Ascending aorta (tissue), 2 donors: ENCODE results near the gene GFOD2. TPM values are rescaled to one million over a fixed set of nuclear protein-coding genes. Genes with fewer than 3 reads are reported as not detected.
A peak's percentile ranks its signal among the peaks of the same experiment; 100 is the strongest.

Experiments used
- DNase-seq, 2 donors: peaks; one replicate each; pipeline ENCODE4 v3.0.0-alpha.2; 2019; ENCODE audit warnings: low spot score in 2 of 2
- H3K27ac ChIP-seq, 2 donors: fragments of 200-600 bp; sonication (generic); one replicate each; pipeline ENCODE4 v1.5.1; 2016 to 2017; ENCODE audit warnings: mild to moderate bottlenecking in 1 of 2
- H3K27me3 ChIP-seq: fragments of 200-600 bp; sonication (generic); one replicate; pipeline ENCODE4 v1.5.1; 2017
- H3K36me3 ChIP-seq, 2 donors: fragments of 200-600 bp; sonication (generic); one replicate each; pipeline ENCODE4 v1.5.1; 2016
- H3K4me1 ChIP-seq, 2 donors: fragments of 200-600 bp; sonication (generic); one replicate each; pipeline ENCODE4 v1.5.1; 2016 to 2017; ENCODE audit warnings: mild to moderate bottlenecking in 1 of 2
- H3K4me3 ChIP-seq, 2 donors: fragments of 200-600 bp; sonication (generic); one replicate each; pipeline ENCODE4 v1.5.1; 2016 to 2017; ENCODE audit warnings: mild to moderate bottlenecking in 1 of 2
- H3K9me3 ChIP-seq, 2 donors: fragments of 200-600 bp; sonication (generic); one replicate each; pipeline ENCODE4 v1.5.1; 2016
- intact Hi-C: fragments of 100-400 bp; cut with DNase I; formaldehyde crosslinking; loops from one replicate; pipeline ENCODE4 v1.15.1; 2023
- total RNA-seq: library from RNA; depleted of rRNA; stranded (reverse); fragments of >200 nt; gene quantifications from one replicate; pipeline ENCODE4 v1.1.0, GENCODE V29; 2016
- TF ChIP-seq, protein P1 (sequence below), 3 experiments: fragments of 200-600 bp in 2 of 3; fragments of 450-650 bp in 1 of 3; sonication (generic) in 2 of 3; IDR thresholded peaks; one replicate each; pipeline ENCODE4 v1.5.1; 2016 to 2019; ENCODE audit warnings: antibody characterized with exemption in 3 of 3, mild to moderate bottlenecking in 1 of 3, moderate library complexity in 1 of 3

The GFOD2 gene, protein sequence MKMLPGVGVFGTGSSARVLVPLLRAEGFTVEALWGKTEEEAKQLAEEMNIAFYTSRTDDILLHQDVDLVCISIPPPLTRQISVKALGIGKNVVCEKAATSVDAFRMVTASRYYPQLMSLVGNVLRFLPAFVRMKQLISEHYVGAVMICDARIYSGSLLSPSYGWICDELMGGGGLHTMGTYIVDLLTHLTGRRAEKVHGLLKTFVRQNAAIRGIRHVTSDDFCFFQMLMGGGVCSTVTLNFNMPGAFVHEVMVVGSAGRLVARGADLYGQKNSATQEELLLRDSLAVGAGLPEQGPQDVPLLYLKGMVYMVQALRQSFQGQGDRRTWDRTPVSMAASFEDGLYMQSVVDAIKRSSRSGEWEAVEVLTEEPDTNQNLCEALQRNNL
- total RNA-seq: 43.5 TPM

- H3K4me1 ChIP-seq: peaks cover 0 to 12% of the 10 kb centered on the region in 2 donors
- no peaks in the 10 kb centered on the region for H3K9me3 ChIP-seq
- peak within 1 kb of the TSS; percentile 87 to 94 for H3K27ac ChIP-seq
- H3K4me3 ChIP-seq: peak within 1 kb of the TSS; percentile 87 to 99
- H3K27me3 ChIP-seq: no peaks in the 10 kb centered on the region
- H3K36me3 ChIP-seq: peaks cover 0 to 13% of the 10 kb centered on the region in 2 donors
- intact Hi-C loops: loop anchor here (2.0 kb wide), 5 partner anchors 58 to 238 kb away; partner anchors contain the start of genes ACD, ATP6V0D1, CTCF and PARD6A
- TF ChIP-seq, protein P1, sequence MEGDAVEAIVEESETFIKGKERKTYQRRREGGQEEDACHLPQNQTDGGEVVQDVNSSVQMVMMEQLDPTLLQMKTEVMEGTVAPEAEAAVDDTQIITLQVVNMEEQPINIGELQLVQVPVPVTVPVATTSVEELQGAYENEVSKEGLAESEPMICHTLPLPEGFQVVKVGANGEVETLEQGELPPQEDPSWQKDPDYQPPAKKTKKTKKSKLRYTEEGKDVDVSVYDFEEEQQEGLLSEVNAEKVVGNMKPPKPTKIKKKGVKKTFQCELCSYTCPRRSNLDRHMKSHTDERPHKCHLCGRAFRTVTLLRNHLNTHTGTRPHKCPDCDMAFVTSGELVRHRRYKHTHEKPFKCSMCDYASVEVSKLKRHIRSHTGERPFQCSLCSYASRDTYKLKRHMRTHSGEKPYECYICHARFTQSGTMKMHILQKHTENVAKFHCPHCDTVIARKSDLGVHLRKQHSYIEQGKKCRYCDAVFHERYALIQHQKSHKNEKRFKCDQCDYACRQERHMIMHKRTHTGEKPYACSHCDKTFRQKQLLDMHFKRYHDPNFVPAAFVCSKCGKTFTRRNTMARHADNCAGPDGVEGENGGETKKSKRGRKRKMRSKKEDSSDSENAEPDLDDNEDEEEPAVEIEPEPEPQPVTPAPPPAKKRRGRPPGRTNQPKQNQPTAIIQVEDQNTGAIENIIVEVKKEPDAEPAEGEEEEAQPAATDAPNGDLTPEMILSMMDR (IDR thresholded peaks at IDR 0.05): no peak
- peak; percentile 78 to 98 for DNase-seq
Measured at GRCh38 chr16:67719048-67719777, at the start of gene GFOD2. TSS of gene GFOD2 (minus strand) at chr16:67719316. CDS start at chr16:67685715, 33,601 bp downstream.

DNA sequence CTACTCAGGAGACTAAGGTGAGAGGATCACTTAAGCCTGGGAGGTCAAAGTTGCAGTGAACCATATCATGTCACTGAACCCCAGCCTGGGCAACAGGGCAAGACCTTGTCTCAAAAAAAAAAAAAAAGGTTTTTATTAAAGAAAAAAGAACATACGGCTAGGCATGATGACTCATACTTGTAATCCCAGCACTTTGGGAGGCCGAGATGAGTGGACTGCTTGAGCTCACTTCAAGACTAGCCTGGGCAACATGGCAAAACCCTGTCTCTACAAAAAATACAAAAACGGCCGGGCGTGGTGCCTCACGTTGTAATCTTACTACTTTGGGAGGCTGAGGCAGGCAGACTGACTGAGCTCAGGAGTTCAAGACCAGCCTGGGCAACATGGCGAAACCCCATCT is 48.8 kb upstream of the GFOD2 start:
- no peaks in the 10 kb centered on the region for H3K27me3 ChIP-seq
- DNase-seq: no peak
- H3K9me3 ChIP-seq: no peaks in the 10 kb centered on the region
- no peaks in the 10 kb centered on the region for H3K4me1 ChIP-seq
- H3K27ac ChIP-seq: no peak overlapping the region
- TF ChIP-seq, protein P1 (IDR thresholded peaks at IDR 0.05): no peak
- intact Hi-C loops: no loop called here
- H3K36me3 ChIP-seq: peaks cover 0 to 13% of the 10 kb centered on the region in 2 donors
- no peak overlapping the region for H3K4me3 ChIP-seq

DNA sequence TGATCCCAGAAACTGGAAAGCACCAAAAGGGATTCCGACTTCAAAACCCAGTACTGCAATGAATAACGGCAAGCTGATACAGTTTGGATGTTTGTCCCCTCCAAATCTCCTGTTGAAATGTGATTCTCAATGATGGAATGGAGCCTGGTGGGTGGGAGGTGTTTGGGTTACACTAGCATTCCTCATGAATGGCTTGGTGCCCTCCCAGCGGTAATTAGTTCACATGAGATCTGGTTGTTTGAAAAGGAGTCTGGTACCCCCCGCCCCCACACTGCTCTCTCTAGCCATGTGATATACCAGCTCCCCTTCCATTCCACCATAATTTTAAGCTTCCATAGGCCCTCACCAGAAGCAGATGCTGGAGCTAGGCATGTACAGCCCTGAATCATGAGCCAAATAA is 47.2 kb upstream of the GFOD2 start:
- intact Hi-C loops: no loop called here
- TF ChIP-seq, protein P1 (IDR thresholded peaks at IDR 0.05): no peak
- Histone ChIP-seq H3K9me3 (no peaks in the 10 kb centered on the region), H3K27ac (no peak overlapping the region), H3K27me3 (no peaks in the 10 kb centered on the region), H3K4me1 (no peaks in the 10 kb centered on the region), H3K36me3 (peaks cover 0 to 13% of the 10 kb centered on the region in 2 donors), H3K4me3 (no peak overlapping the region)
- DNase-seq: no peak

DNA sequence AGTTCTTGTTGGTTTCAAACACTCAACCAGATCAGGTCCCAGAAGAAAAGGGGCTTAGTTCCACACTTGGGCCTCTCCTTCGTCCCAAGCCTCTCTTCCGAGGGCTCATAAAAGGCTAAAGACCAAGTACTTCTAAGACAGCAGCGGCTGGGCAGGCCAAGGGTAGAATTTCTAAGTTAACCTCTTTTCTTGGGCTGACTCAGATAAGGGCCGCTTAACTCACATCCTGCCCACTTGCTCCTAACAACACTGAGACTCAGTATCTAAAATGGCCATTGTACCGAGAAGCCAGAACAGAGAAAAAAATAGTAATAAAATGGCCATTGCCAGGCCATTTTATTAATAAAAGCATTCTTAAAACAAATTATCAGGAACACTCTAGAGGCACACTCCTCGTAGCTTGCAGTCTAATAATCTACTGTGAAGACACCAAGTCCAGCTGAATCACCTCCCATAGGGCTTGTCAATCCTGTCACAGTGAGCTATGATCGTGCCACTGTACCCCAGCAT is 45.1 kb upstream of the GFOD2 start:
- Histone ChIP-seq H3K27me3 (no peaks in the 10 kb centered on the region), H3K4me1 (no peaks in the 10 kb centered on the region), H3K9me3 (no peaks in the 10 kb centered on the region), H3K36me3 (peaks cover 2% of the 10 kb centered on the region in 2 donors), H3K27ac (no peak overlapping the region), H3K4me3 (no peak overlapping the region)
- TF ChIP-seq, protein P1 (IDR thresholded peaks at IDR 0.05): no peak
- DNase-seq: no peak
- intact Hi-C loops: no loop called here

DNA sequence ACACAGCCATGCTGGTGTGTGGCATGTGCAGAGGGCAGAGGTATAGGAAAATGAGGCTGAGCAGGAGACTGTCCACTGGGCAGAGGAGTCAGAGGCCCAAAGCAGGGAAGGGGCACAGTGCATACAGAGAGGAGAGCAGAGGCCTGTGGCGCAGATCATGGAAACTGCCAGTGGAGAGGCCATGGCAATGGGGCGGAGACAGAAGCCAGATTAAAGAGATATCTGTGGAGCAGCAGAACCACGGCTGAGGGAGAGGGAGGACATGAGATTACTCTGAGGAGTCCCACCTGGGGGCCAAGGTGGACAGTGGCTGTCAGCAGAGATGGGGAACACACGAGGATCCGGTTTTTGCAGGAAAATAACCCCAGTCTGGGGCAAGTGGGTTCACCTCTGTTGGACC is 44.0 kb upstream of the GFOD2 start:
- TF ChIP-seq, protein P1 (IDR thresholded peaks at IDR 0.05): no peak
- no peak for DNase-seq
- intact Hi-C loops: no loop called here

More for the DNA sequence above, 44.0 kb upstream of the GFOD2 start:
- Histone ChIP-seq H3K4me1 (no peaks in the 10 kb centered on the region), H3K9me3 (no peaks in the 10 kb centered on the region), H3K4me3 (no peak overlapping the region), H3K27me3 (no peaks in the 10 kb centered on the region), H3K27ac (no peak overlapping the region), H3K36me3 (peaks cover 3% of the 10 kb centered on the region in 2 donors)
